GM19328 (cell line): ENCODE data around the gene ANAPC7.
"Not testable (repeated sequence)": the region's sequence is repeated elsewhere in the genome, so short reads cannot be mapped to it uniquely, and the experiment has no call there.

Experiments used
- ATAC-seq: cut with Tn5 transposase; IDR thresholded peaks from one replicate; pipeline ENCODE4 v1.9.1; 2021; ENCODE audit warnings: mild to moderate bottlenecking, moderate library complexity; ENCODE audit not compliant: unreplicated experiment

The ANAPC7 gene, protein sequence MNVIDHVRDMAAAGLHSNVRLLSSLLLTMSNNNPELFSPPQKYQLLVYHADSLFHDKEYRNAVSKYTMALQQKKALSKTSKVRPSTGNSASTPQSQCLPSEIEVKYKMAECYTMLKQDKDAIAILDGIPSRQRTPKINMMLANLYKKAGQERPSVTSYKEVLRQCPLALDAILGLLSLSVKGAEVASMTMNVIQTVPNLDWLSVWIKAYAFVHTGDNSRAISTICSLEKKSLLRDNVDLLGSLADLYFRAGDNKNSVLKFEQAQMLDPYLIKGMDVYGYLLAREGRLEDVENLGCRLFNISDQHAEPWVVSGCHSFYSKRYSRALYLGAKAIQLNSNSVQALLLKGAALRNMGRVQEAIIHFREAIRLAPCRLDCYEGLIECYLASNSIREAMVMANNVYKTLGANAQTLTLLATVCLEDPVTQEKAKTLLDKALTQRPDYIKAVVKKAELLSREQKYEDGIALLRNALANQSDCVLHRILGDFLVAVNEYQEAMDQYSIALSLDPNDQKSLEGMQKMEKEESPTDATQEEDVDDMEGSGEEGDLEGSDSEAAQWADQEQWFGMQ

GRCh38 chr12:110403146-110403975 lies at the start of gene ANAPC7:
TSS of gene ANAPC7 (minus strand) at chr12:110403708. CDS start at chr12:110403627, 81 bp downstream.
- ATAC-seq = peak; percentile 76

DNA sequence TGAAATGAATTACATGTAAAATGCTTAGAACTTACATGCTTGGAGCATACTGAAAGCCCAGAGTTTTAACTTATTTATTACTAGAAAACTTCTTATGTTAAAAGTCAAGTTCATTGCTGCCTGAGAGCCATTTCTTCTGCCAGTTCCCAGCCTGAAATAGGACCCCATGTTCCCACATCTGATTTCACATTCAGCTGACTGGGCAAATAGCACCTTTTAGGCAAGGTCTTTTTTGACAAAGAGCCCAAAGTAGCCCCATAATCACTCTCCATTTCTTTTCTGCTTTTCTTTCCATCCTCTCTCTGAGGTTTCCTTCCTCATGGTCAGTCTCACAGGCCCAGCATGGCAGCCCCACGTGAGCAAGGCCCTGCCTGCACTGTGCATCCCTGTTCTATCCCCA lies 47.8 kb upstream of the ANAPC7 start:
- ATAC-seq = no peak

- ATAC-seq = peak; percentile 93
These were observed 46.4 kb upstream of the ANAPC7 start, which contains the start of gene ARPC3 for GRCh38 chr12:110449799-110450497. TSS of gene ARPC3 (minus strand) at chr12:110450337. CDS start at chr12:110450260, 77 bp downstream.

DNA sequence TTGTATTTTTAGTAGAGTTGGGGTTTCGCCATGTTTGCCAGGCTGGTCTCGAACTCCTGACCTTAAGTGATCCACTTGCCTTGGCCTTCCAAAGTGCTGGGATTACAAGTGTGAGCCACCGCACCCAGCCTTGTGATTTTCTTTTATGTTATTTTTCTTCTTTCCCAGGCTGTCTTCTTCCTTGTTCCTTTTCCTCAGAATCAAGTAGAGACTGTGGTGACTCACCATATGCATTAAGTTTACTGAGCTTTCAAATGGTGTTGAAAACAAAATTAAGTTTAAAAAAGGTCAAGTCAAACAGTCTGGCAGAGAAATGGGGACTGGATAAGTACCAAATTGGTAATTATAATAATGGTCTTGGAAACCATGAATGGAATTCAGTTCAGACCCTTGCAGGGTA lies 40.9 kb upstream of the ANAPC7 start:
- ATAC-seq = no peak

GRCh38 chr12:110436231-110436630 lies 32.7 kb upstream of the ANAPC7 start:
- no peak for ATAC-seq

GRCh38 chr12:110431957-110432587 lies 28.6 kb upstream of the ANAPC7 start:
- no peak for ATAC-seq

- ATAC-seq = not testable (repeated sequence)
These were observed 26.2 kb upstream of the ANAPC7 start for GRCh38 chr12:110429676-110430075.

DNA sequence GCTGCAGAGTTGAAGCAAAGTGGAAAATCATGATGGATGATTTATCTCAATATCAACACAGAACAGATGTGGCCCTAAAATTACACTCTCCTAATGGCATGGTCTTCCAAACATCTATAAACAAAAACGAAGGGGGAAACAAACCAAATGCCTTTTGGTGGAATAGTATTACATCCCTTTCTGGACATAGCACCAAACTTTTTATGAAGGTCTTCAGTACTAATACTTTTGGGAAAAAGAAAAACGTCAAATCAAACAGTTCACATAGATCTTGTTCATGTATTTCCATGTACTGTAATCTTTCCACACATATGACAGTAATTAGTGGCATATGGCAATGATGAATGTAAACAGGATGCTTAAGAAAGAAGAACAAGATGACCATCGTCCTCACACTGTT lies 22.9 kb upstream of the ANAPC7 start:
- ATAC-seq = no peak

DNA sequence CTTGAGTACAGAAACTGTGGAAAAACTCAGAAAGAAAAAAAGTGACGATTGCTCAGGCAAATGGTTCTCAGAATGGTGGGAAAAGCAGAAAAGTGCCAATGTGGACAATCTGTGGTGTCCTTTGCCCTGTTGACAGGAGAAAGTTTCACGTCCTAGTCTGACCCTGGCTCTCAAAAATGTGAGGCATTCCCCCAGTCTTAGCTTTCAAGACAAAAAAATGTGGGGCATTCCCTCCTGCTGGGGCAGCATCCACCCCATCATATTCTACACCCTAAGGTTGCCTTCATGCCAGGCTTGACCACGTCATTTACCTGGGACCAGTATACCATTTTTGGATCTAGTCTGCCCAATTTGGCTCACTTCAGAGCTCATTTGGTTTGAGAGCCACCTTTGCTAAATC lies 20.7 kb upstream of the ANAPC7 start:
- no peak for ATAC-seq

DNA sequence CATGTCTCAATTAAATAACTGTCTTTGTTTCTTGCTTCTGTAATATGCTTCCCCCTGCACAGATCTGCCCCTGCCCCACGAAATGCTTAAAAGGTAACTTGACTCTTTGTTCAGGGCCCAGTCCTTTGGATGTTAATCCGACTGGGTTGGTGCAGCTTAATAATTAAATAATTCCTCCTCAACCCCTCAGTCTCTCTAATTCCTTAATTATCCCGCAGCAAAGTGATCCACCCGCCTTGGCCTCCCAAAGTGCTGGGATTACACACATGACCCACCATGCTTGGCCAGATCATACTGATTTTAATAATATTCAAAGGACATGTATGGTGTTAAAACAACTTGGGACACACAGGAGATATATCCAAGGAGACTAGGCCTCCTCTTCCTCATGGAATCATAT lies 18.2 kb upstream of the ANAPC7 start:
- no peak for ATAC-seq

GRCh38 chr12:110421159-110421661 lies 17.7 kb upstream of the ANAPC7 start:
- no peak for ATAC-seq

GRCh38 chr12:110420644-110421043 lies 17.1 kb upstream of the ANAPC7 start:
- not testable (repeated sequence) for ATAC-seq

GRCh38 chr12:110417113-110417512 lies 13.6 kb upstream of the ANAPC7 start:
- ATAC-seq = not testable (repeated sequence)

DNA sequence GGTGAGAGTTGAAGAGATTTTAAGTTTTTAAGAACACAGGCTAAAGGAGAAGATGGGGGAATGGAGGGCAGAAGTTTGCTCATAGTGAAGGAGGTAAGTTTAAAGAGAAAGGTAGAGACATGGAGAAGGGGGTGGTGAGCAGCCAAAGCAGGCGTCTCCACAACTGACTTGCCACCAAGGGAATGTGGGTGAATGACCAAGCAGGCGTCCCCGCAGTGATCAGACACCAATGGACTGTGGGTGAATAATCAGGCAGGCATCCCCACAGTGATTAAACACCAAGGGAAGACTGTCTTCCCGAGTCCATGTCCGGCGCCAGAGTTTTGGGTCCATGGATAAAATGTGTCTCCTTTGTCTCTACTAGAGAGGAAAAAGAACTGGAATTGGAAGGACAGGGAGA lies 6.6 kb upstream of the ANAPC7 start:
- not testable (repeated sequence) for ATAC-seq

- not testable (repeated sequence) for ATAC-seq
These were observed 1.7 kb upstream of the ANAPC7 start for GRCh38 chr12:110405126-110405662.

DNA sequence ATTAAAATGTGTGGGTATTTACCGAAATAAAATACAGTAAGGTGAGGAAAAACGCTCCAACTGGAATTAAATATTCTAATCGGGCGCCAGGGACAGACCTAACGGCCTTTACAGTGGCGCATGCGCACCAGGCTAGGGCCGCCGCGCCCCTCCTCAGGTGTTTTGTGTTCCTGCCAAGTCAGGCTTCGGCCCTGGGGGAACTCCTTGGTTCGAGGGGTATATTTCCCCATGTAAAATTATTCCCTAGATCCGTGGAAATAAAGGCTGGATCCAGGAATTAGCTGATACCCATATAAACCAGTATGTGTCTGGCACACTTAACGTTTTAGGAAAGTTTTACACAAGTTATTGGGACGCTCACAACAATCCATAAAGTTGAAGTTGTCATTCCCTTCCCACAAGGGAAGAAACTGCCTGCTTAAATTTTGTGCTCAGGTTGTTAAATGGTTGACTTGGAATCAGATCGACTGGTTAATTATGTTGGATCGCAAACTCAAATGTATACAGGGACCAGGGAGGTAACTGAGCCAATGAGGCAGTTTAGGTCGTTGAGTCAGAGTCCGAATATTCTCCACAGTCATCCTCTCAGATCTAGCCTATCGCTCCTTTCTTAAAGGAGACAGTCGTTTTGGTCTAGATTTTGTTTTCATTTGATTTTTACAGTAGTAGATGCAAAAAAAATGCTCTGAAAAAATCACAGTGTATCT lies 621 bp upstream of the ANAPC7 start:
- ATAC-seq = no peak

- no peak for ATAC-seq
These were observed 20.8 kb downstream of the ANAPC7 start for GRCh38 chr12:110382683-110383082.

DNA sequence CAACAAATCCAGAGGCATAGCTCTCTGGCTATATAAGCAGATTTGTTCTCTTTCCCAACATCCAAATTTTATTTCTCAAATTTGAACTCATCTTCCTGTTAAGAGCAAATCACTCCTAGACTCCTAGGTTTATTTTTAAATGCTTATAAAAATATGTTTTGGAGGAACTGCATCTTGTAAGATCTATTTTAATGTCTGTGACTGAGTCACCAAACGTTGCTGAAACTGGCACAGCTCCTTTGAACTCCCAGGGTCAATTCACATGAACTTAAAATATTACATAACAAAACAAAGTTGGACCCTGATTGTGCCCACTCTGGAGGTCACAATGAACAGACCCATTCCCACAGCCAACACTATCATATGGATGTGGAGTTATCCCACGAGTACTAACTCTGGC lies 23.9 kb downstream of the ANAPC7 start:
- no peak for ATAC-seq

DNA sequence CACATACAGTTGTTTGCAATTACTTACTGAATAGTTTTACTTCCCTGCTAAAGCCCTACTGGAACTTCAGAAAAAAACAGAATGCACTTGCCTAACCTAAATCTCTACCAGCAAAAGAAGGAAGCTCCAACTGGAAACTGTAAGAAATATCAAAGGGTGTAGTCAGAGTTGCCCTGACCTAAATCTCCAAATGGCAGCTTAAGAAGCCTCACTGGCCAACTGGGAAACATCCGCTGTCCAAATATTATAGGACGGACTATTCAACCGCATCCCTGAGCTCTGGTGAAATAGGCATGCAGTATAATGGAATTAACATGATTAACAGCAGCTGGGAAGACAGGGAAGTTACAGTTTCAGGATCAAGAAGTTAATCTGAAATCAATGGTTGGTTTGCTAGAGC lies 24.3 kb downstream of the ANAPC7 start:
- no peak for ATAC-seq
